ENCODE measurements around the gene KRT81.
"Not testable (repeated sequence)": the region's sequence is repeated elsewhere in the genome, so short reads cannot be mapped to it uniquely, and the experiment has no call there.

Gene KRT81

DNA sequence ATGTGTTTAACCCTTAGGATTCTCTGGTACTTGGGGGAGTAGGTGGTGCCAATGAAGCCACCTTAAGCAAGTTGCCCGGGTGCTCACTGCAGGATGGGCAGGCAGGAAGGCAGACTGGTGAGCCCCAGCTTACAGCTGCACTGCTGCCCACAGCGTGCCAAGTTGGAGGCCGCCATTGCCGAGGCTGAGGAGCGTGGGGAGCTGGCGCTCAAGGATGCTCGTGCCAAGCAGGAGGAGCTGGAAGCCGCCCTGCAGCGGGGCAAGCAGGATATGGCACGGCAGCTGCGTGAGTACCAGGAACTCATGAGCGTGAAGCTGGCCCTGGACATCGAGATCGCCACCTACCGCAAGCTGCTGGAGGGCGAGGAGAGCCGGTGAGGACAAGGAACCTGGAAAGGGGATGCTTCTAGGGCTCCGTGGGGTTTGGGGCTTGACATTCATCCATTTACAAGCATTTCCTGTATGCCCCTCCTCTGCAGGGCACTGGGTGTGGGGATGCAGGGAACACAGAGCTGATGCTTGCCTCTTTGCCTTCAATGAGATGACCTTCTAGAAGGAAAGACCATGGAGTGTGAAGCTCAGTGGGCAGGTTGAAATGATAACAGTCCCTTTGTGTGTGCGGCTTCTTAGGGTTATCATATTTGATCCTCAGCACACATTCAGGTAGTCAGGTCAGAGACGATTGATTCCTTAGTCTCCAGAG is 45.9 kb downstream of the KRT81 start:
- in situ Hi-C loops (cut with MboI; ENCODE audit: low sequenced_read_pairs), result no loop called here

DNA sequence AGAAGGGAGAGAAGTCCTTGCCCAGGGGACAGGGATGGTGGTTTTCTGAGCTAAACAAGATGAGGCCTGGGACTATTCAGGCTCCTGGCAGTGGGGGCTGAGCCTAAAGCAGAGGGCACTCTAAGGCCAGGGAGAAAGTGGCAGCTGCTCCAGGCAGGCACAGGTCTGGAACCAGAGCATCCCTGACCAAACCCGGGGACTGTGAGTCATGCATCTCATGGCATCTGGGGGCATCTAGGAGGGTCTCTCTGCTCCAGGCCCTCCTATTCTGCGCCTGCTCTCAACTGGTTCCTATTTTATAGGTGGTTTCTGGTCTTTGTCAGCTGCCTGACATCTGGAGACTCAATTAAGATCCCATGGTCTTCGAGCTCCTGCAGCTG is 46.7 kb downstream of the KRT81 start:
- in situ Hi-C loops (cut with MboI; ENCODE audit: low sequenced_read_pairs), result no loop called here

DNA sequence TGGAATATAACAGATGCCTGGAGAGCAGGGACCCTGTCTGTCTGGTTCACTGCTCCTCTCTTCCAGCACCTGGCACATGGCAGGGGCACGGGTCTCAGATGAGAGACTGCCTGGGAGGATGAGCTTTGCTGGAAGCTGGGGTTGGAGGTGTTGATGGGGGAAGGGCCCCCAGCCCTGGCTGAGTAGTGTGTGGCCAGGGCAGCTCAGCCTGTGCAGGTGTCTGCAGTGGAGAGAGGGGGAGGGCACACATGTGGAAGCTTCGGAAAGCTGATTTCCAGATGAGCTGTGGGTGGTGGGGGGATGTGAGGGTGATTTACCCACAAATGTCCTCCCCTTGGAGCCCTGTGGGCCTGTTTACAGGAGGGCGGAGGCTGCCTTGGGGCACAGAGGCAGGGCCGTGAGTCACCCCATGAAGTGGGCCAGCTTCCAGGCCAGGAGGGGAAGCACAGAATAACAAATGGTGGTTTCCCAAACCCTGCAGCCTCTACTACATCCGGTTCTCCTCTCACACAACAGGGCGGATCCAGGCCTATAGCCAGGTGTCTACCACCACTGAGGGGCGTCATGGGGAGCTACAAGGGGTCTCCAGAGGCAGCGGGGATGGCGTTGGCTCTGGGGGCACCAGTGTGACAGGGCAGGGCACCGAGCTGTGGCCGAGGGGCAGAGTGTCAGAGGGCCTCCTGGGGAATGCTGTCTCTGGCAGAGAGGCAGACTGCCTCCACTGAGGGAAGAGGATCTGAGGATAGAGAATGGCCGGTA is 47.3 kb downstream of the KRT81 start:
- in situ Hi-C loops (cut with MboI; ENCODE audit: low sequenced_read_pairs), result no loop called here

DNA sequence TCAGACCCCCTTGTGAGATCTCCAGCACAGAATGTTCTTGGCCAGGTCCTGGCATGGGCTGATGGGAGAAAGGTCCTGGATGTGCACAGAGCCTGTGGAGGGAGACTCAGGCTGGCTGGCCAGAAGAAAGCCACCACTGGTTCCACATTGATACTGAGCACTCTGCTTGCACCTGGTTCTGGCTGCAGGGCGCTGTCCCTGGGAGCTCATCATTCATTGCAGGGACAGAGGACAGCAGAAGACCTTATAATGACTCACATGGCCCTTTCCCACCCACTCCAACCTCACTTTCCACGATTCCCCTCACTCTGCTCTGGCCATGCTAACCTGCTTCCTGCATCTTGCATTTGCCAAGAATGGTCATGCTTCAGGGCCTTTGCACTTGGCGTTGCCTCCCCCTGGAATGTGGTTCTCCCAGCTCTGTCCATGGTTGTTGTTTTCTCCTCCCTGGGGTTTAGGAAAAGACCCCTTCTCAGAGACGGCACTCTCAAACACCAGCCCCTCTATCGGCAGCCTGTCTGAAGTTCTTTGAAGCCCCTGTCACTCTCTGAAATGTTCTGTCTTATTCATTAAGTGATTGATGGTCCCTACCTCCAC is 48.0 kb downstream of the KRT81 start:
- in situ Hi-C loops (cut with MboI; ENCODE audit: low sequenced_read_pairs), result no loop called here

DNA sequence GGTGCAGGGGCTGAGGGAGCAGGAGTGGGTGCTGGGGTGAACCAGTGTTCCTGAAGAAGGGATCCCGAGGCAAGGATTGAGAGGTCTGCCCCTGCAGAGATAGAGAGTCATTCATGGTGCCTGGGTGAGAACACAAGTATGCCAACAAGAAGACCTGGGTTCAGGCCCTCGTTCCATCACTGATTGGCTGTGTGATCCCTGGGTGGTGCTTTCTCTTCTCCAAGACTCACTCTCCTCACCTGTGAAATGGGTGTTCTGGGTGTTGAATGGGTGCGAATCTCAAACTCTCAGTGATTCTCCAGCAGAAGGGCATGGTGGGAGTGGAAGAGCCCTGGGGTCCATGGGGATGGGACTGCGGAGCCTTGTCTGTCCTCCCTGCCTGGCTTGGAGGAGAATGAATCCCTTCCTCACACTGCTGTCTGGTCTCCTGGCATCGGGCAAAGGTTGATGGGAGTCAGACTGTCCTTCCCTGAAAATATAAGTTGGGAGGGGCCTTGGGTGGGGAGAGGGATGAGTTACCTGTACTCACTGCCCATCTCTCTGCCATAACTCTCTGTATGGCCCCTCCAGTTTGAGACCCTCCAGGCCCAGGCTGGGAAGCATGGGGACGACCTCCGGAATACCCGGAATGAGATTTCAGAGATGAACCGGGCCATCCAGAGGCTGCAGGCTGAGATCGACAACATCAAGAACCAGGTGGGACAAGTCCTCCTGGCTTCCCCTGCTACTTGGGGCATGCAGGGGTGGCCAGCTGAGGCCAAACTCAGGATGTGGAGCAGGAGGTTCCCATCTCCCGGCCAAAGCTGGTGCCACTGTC is 48.7 kb downstream of the KRT81 start:
- in situ Hi-C loops (cut with MboI; ENCODE audit: low sequenced_read_pairs), result no loop called here

DNA sequence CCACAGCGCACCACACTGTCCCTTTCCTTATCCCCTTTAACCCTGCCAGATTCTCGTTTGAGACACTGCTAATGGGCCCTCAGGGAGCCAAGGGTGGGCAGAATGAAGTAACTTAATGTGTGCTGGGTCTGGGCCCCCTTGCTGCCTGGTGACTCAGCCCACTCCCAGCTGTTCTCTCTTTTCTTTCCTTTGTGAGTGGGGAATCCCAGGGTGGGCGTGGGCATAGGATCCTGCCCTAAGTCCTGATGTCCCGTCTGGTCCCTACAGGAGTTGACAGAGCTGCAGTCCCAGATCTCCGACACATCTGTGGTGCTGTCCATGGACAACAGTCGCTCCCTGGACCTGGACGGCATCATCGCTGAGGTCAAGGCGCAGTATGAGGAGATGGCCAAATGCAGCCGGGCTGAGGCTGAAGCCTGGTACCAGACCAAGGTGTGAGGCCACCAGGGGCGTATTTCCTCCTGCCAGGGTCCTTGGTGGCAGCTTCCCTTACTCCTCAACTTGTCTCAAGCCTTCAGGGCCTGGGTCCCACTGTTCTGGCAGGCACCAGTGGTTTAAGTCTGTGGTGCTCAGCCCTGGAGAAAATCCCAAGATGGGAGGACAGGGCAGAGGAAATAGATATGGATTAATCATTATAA is 50.0 kb downstream of the KRT81 start:
- in situ Hi-C loops (cut with MboI; ENCODE audit: low sequenced_read_pairs), result no loop called here

DNA sequence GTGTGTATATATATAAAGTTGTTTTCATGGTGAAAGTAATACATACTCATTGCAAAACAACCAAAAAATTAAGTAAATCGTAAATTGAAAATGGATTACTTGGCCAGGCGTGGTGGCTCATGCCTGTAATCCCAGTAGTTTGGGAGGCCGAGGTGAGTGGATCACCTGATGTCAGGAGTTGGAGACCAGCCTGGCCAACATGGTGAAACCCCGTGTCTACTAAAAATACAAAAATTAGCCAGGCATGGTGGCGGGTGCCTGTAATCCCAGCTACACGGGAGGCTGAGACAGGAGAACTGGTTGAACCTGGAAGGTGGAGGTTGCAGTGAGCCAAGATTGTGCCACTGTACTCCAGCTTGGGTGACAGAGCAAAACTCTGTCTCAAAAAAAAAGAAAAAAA is 51.1 kb downstream of the KRT81 start:
- in situ Hi-C loops (cut with MboI; ENCODE audit: low sequenced_read_pairs), result not testable (repeated sequence)

DNA sequence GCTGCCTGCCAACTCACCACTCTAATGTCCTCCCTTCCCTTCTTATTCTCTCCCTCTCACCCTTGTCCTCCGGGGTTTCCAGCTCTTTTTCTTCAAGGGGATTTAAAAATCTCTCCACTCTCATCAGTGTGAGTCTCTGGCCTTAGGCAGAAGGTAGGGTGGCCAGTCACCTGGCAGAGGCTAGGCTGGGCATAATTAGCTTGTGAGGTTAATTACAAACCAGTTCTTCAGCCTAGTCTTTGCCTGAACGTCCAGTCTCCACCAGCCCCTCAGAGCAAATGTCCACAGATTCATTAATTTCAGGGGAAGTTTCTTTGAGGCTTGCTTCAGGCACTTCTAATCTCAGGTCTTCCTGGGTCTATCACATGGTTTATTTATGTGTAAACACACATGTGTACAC is 51.6 kb downstream of the KRT81 start:
- in situ Hi-C loops (cut with MboI; ENCODE audit: low sequenced_read_pairs), result no loop called here

DNA sequence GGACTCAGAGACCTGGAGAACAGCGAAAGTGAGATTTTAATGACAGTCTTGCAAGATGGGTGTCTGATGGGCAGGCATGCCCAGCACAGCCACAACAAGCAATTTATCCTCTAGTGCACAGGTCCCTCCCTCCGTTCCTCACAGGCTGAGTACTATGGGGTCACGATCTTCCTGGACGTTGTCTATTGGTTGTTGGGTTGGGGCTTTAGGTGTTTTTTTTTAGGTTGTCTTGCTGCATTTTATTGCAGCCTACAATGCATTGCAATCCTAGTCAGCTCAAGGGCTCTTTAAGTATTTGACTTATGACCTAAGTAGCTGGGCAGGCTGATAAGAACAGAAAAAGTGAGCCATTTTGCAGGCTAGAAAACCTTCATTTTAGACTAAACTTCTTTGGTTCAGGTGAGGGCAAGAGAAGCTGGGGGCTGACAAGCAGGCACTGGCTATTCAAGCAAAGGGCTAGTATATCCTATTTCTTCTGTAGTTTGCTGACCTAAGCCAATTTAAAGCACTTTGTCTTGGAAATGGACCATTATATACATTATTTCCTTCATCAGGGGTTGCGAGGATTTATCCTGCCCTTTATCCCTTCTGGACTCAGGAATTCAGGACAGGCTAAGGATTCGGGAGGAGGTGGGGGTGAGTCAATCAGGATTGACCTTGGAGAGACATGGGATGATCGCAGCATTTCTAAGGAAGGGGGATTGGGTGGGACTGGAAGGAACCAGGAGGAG is 52.3 kb downstream of the KRT81 start:
- in situ Hi-C loops (cut with MboI; ENCODE audit: low sequenced_read_pairs), result no loop called here

DNA sequence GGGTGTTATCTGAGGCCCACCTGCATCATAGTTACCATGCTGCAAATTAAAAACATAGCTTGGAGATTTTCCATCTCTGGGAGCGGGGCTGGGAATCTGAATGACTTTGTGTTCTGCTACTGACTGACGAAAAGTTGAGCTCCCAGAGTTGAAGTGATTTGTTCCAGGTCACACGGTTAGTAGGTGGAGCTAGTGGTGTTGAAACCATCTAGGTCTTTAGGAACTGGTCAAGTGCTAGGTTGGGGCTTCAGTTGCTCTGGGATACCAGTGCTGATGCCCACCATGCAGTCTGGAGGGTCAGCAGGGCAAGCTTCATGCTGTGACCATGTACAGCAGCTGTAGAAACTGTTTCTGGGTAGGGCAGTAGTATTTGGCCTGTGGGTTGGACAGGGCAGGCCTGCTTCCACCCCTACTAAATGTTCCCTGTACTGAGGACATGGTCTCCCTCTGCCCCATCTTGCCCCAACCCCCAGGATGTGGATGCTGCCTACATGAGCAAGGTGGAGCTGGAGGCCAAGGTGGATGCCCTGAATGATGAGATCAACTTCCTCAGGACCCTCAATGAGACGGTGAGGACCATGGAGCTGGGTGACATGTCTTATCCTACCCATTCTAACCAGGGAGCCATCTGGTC is 53.0 kb downstream of the KRT81 start:
- in situ Hi-C loops (cut with MboI; ENCODE audit: low sequenced_read_pairs), result no loop called here

DNA sequence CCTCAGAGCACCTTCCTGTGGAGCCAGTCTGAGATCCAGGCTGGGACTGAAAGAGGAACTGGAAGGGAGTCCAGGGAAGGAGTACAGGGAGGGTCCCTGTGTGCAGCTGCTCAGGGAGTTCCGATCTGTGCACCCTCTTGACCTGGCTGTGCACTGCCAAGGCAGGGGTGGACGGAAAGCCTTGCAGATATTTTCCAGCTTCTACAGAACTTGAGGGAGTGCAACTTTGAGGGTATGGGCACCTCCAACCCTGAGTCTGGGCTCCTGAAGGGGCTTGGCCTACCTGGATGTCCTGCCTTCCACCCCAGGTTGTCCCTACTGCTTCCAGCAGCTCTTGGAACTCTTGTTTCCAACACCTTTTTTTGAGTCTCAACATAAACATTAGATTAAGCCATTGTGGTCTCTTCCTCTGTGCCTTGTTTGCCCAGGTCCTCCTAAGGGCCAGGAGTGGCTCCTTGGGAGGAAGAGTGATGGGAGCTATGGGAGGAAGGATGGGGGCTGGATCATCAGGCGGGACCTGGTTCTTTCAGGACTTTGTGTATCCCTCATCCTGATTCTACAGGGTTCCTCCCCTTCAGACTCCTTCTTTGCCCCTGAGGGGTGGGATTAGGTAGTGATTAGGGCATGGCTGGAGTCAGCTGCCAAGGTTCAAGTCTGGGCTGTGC is 54.8 kb downstream of the KRT81 start:
- in situ Hi-C loops (cut with MboI; ENCODE audit: low sequenced_read_pairs), result no loop called here
